ENCODE measurements around the gene FAM217A. TPM values are rescaled to one million over a fixed set of nuclear protein-coding genes. Genes with fewer than 3 reads are reported as not detected.

The FAM217A gene
- total RNA-seq, 1 donor from 2014 or later: not detected

DNA sequence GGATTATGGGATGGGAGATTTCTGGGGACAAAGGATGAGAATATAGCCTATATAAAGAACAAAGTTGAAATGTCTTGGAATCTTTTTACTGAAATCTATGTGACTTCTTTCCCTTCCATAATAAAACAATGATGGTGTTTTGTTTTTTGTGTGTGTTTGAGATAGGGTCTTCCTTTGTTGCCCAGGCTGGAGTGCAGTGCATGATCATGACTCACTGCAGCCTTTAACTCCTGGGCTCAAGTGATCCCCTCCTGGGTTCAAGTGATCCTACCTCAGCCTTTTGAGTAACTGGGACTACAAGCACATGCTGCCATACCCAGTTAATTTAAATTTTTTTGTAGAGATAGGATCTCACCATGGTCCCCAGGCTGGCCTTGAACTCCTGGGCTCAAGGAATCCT is 50.9 kb downstream of the FAM217A start:
- Histone ChIP-seq H3K27me3 (ENCODE audit: control insufficient read depth, insufficient read depth, low read length) (no peaks in the 10 kb centered on the region), H3K36me3 (ENCODE audit: control insufficient read depth, insufficient read depth, low read length) (peaks cover 1% of the 10 kb centered on the region), H3K4me3 (ENCODE audit: low read depth, low read length) (no peak overlapping the region)
- FAIRE-seq: no peak
- TF ChIP-seq, protein P1, sequence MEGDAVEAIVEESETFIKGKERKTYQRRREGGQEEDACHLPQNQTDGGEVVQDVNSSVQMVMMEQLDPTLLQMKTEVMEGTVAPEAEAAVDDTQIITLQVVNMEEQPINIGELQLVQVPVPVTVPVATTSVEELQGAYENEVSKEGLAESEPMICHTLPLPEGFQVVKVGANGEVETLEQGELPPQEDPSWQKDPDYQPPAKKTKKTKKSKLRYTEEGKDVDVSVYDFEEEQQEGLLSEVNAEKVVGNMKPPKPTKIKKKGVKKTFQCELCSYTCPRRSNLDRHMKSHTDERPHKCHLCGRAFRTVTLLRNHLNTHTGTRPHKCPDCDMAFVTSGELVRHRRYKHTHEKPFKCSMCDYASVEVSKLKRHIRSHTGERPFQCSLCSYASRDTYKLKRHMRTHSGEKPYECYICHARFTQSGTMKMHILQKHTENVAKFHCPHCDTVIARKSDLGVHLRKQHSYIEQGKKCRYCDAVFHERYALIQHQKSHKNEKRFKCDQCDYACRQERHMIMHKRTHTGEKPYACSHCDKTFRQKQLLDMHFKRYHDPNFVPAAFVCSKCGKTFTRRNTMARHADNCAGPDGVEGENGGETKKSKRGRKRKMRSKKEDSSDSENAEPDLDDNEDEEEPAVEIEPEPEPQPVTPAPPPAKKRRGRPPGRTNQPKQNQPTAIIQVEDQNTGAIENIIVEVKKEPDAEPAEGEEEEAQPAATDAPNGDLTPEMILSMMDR (IDR thresholded peaks at IDR 0.05; ENCODE audit: insufficient read depth, low read length, severe bottlenecking): no peak
- DNase-seq (ENCODE audit: low read depth): no peak

DNA sequence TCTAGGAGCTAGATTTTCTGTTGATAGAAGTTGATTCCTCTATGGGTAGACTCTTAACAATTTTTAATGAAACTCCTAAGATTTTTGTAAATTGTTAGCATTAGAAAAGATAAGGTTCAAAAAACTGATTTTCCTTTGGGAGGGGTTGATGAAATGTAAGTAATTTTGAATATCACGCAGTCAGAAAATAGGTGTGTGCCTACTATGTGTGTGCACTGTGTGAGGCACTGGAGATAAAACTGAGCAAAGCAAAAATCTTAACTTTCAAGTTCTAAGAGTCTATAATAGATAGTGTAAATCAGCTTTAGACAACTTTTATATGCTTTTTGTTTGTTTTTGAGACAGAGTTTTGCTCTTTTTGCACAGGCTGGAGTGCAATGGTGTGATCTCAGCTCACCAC is 53.3 kb downstream of the FAM217A start:
- no peak overlapping the region for H3K4me3 ChIP-seq (ENCODE audit: low read depth, low read length)
- H3K36me3 ChIP-seq (ENCODE audit: control insufficient read depth, insufficient read depth, low read length): peaks cover 1% of the 10 kb centered on the region
- DNase-seq (ENCODE audit: low read depth) (no peak), FAIRE-seq (no peak)
- no peaks in the 10 kb centered on the region for H3K27me3 ChIP-seq (ENCODE audit: control insufficient read depth, insufficient read depth, low read length)
- TF ChIP-seq, protein P1 (IDR thresholded peaks at IDR 0.05; ENCODE audit: insufficient read depth, low read length, severe bottlenecking): no peak

DNA sequence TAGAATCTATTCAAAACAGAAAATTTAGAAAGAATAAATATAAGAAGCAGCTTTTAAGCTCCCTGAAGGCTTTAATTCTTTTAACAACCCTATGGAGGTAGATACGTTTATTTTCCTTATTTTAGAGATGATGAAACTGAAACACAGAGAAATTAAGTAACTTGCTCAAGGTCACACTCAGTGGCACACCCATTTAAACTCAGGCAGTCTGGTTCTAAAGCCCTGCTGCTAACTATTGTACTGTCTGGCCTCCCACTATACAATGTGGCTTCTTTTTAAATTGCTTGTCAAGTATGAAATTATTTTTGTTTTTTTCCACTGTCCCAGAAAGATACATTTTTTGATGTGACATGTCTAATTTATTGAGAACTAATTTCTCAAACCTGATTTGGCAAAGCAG is 55.7 kb downstream of the FAM217A start:
- Histone ChIP-seq H3K4me3 (ENCODE audit: low read depth, low read length) (no peak overlapping the region), H3K27me3 (ENCODE audit: control insufficient read depth, insufficient read depth, low read length) (no peaks in the 10 kb centered on the region), H3K36me3 (ENCODE audit: control insufficient read depth, insufficient read depth, low read length) (no peaks in the 10 kb centered on the region)
- FAIRE-seq (no peak), DNase-seq (ENCODE audit: low read depth) (no peak)
- TF ChIP-seq, protein P1 (IDR thresholded peaks at IDR 0.05; ENCODE audit: insufficient read depth, low read length, severe bottlenecking): no peak

- Histone ChIP-seq H3K27me3 (ENCODE audit: control insufficient read depth, insufficient read depth, low read length) (no peaks in the 10 kb centered on the region), H3K36me3 (ENCODE audit: control insufficient read depth, insufficient read depth, low read length) (no peaks in the 10 kb centered on the region), H3K4me3 (ENCODE audit: low read depth, low read length) (peak overlapping the region; percentile 98)
- TF ChIP-seq, protein P1 (IDR thresholded peaks at IDR 0.05; ENCODE audit: insufficient read depth, low read length, severe bottlenecking): no peak
- FAIRE-seq (no peak), DNase-seq (ENCODE audit: low read depth) (peak; percentile 17)
Observed at GRCh38 chr6:4021854-4022695, 56.9 kb downstream of the FAM217A start.

GRCh38 chr6:4021133-4021853 is 57.6 kb downstream of the FAM217A start:
- H3K27me3 ChIP-seq (ENCODE audit: control insufficient read depth, insufficient read depth, low read length): no peaks in the 10 kb centered on the region
- TF ChIP-seq, protein P1 (IDR thresholded peaks at IDR 0.05; ENCODE audit: insufficient read depth, low read length, severe bottlenecking): peak; percentile 61
- FAIRE-seq: peak; percentile 7

More at GRCh38 chr6:4021133-4021853, 57.6 kb downstream of the FAM217A start:
- H3K36me3 ChIP-seq (ENCODE audit: control insufficient read depth, insufficient read depth, low read length): no peaks in the 10 kb centered on the region
- peak; percentile 93 for DNase-seq (ENCODE audit: low read depth)
- H3K4me3 ChIP-seq (ENCODE audit: low read depth, low read length): peak overlapping the region; percentile 98

All from bronchial epithelial cell (primary cell).